Occipital lobe (tissue), 2 donors: ENCODE results near the gene USP5. TPM values are rescaled to one million over a fixed set of nuclear protein-coding genes. Genes with fewer than 3 reads are reported as not detected.

Experiments
- DNase-seq: peaks from one replicate; lab custom pipeline; 2025; lab: John Stamatoyannopoulos, UW
- total RNA-seq: library from RNA; depleted of rRNA; stranded (reverse); fragments of >200 nt; gene quantifications from one replicate; pipeline ENCODE4 v1.2.3, GENCODE V29; 2014

USP5 gene
- total RNA-seq, 1 donor from 2014 or later: 66.8 TPM

GRCh38 chr12:6840330-6840729 lies 11.6 kb upstream of the USP5 start:
- DNase-seq: no peak

DNA sequence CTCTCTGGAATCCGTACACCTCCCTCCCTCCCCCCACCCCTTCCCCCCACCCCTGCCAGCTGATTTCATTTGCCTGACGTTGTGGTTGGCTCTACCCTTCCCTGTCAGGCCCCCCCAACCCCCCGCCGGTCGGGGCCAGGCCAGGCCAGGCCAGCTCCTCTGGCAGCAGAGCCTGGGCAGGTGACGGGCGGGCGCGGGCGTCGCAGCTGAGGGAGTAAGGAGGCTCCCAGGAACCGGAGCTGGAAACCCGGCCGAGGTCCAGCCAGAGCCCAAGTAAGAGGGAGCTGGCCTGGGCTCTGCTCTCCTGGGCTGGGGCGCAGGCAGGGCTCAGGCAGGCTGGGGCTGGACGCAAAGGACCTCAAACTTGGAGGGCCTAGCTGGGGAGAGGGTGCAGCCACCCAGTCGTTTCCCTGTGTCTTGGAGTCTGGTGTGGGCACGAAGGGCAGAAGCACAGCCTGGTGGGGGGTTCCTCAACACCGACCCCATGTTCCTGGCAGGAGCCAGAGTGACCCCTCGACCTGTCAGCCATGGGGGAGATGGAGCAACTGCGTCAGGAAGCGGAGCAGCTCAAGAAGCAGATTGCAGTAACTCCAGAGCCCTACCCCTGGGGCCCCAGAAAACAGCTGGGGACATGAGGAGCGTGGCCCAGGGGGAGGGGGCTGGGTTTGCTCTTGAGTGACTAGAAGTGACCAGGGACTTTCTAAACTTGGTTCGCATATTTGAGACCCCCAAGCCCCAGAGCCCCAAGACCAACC lies 11.0 kb upstream of the USP5 start, which contains the start of gene GNB3:
GNB3 (plus strand) TSS at position 165 of the 755 bp plus-strand sequence; CDS start at position 528, 363 bp downstream.
- no peak for DNase-seq

- no peak for DNase-seq
Observed at GRCh38 chr12:6842075-6842474, 9.9 kb upstream of the USP5 start.

GRCh38 chr12:6843118-6843902 lies 8.6 kb upstream of the USP5 start:
- no peak for DNase-seq

DNA sequence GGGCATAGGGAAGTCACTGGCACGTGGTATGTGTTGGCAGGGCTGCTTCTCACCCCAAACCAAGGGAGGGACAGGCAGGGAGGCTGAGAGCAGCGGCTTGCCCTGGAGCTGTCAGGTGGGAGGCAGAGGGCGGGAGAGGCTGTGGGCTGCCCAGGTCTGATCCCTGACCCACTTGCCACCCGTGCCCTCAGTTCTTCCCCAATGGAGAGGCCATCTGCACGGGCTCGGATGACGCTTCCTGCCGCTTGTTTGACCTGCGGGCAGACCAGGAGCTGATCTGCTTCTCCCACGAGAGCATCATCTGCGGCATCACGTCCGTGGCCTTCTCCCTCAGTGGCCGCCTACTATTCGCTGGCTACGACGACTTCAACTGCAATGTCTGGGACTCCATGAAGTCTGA lies 6.6 kb upstream of the USP5 start:
- no peak for DNase-seq

GRCh38 chr12:6846316-6846869 lies 5.6 kb upstream of the USP5 start:
- DNase-seq: no peak

DNA sequence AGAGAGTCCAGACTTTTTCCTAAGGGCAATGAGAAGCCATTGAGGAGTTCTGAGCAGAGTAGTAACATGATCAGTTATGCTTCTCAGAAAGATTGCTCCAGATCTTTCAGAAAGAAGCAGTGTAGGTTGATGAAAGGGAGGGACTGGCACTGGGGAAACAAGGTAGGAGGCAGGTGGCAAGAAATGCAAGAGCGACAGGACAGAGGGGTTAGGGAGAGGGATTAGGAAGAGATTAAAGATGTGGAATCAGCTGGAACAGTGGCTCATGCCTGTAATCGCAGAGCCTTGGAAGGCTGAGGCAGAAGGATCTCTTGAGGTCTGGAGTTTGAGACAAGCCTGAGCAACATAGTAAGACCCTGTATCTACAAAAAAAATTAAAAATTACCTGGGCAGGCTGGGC lies 4.3 kb upstream of the USP5 start:
- DNase-seq: no peak

GRCh38 chr12:6849427-6849826 lies 2.5 kb upstream of the USP5 start:
- no peak for DNase-seq

GRCh38 chr12:6849976-6850560 lies 1.9 kb upstream of the USP5 start:
- DNase-seq: no peak

GRCh38 chr12:6850796-6851152 lies 1.2 kb upstream of the USP5 start:
- no peak for DNase-seq

DNA sequence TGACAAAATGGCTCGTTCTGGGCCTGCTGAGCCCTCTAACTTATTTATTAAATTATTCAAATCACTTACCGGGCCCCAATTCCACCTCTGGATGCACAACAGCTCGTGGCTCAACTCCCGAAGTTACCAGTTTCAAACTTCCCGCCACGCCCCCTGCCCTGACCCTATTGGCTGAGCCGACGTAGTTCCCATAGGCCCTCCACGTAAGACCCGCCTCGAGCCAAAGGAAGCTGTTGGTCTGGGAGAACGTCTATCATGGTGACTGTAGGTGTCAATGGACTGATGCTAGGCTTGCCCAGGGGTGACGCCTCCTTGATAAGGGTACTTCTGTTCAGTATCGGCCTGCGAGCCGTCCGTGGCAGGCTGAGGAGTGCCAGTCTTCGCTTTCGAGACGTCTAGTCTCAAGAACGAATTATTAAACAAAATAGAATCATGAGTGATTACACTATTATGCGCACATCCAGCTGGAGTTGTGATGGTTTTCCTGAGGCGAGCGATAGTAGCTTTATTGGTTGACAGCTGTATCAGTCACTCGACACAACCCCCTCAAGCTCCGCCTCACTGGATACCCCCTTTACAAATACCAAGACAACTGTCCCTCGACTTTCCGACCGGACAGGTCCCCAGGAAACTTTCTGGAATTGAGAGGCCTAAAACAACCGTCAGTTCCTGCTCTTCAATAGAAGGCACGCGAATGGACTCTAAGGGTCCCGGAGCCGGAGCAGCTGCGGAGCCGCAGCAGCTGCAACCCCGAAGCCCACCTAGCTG lies 613 bp upstream of the USP5 start, which contains the start of gene CDCA3:
CDCA3 (minus strand) TSS at position 134 of the 768 bp plus-strand sequence. CDS start 334 bp downstream, outside the sequence.
- DNase-seq: peak; percentile 93

GRCh38 chr12:6852651-6853354 lies 853 bp downstream of the USP5 start:
- peak; percentile 50 for DNase-seq

DNA sequence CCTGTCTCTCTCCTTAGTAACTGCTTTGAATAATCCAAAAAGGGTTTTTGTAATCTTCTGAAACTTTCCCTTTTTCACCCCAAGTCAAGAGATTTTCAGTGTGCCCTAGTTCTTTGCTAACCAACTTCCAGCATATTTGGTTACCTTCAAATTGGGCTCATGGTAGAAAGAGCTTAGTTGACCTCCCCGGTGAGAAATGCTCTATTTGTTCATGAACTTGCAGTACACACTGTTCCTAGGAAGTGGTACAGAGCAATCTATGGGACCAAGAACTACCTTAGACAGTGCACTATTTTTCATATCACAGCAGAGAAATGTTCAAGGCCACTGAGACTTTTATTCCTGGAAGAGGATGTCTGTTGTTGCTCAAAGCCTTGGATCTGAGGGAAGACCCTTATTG lies 1.7 kb downstream of the USP5 start:
- no peak for DNase-seq

DNA sequence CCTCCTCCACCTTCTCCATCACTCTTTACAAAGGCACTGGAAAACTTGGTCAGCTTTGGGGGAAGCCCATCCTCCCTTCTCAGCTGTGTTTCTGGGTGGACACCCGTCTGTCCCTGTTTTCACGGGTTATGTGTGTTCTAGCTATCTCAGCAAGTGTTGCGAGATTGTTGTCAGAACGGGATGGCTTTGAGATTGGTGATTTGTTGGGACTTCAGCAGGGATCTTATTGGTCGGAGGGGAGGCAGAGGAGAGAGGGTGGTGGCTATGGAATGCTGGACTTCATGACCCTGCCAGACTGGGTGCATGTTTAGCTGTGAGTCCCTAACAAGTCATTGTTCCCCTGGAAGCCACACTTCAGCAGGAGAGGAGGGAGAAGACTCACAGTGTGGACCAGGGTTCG lies 2.1 kb downstream of the USP5 start:
- DNase-seq: no peak

GRCh38 chr12:6855322-6855721 lies 3.4 kb downstream of the USP5 start:
- DNase-seq: no peak

GRCh38 chr12:6858799-6859198 lies 6.8 kb downstream of the USP5 start:
- no peak for DNase-seq

- DNase-seq: no peak
Observed at GRCh38 chr12:6860116-6860515, 8.2 kb downstream of the USP5 start.

GRCh38 chr12:6860942-6861341 lies 9.0 kb downstream of the USP5 start:
- no peak for DNase-seq

DNA sequence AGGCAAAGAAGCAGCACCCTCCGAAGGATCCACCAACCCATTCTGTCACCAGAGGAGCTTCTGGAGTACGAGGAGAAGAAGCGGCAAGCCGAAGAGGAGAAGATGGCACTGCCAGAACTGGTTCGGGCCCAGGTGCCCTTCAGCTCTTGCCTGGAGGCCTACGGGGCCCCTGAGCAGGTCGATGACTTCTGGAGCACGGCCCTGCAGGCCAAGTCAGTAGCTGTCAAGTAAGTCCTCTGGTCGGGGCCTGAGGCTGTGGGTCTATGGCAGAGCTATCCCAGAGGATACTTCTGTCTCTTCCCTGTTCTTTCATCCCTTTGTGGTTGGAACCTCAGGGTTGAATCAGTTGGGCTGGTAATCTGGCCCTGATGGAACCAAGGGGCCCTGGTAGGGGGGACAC lies 9.4 kb downstream of the USP5 start:
- DNase-seq: no peak

DNA sequence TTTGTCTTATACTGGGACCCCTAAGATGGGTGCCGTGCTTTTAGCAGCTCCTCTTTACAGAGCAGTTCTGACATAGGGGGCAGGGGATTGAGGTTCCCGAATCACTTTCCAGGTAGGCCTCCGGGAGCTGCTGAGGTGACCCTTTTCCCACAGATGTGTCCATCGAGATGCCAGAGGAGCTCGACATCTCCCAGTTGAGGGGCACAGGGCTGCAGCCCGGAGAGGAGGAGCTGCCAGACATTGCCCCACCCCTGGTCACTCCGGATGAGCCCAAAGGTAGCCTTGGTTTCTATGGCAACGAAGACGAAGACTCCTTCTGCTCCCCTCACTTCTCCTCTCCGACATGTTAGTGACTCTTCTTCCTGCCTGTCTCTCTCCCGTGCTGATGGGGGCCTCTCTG lies 11.1 kb downstream of the USP5 start:
- DNase-seq: no peak
